ENCODE data around the gene IL11RA. TPM values are rescaled to one million over a fixed set of nuclear protein-coding genes. Genes with fewer than 3 reads are reported as not detected.

The IL11RA gene
- total RNA-seq, 1 donor from 2014 or later, result 61.4 TPM

GRCh38 chr9:34662526-34663302 is 10.7 kb downstream of the IL11RA start, which contains the start of gene CCL27:
CCL27 (minus strand) TSS chr9:34662657; CDS start chr9:34662633, 24 bp downstream.
- H3K27ac Mint-ChIP-seq (ENCODE audit: unreplicated experiment), result no peak within 1 kb of the TSS
- H3K36me3 Mint-ChIP-seq (ENCODE audit: low read depth, unreplicated experiment), result peaks cover 14% of the 10 kb centered on the region
- no peak for DNase-seq (ENCODE audit: low spot score)
- H3K9me3 Mint-ChIP-seq (ENCODE audit: unreplicated experiment), result no peaks in the 10 kb centered on the region
- no peak for TF ChIP-seq CTCF (IDR thresholded peaks at IDR 0.05; ENCODE audit: unreplicated experiment)
- peaks cover 15% of the 10 kb centered on the region for H3K27me3 Mint-ChIP-seq (ENCODE audit: unreplicated experiment)
- H3K4me1 Mint-ChIP-seq (ENCODE audit: unreplicated experiment), result peaks cover 23% of the 10 kb centered on the region
- peak within 1 kb of the TSS; percentile 65 for H3K4me3 Mint-ChIP-seq (ENCODE audit: unreplicated experiment)

DNA sequence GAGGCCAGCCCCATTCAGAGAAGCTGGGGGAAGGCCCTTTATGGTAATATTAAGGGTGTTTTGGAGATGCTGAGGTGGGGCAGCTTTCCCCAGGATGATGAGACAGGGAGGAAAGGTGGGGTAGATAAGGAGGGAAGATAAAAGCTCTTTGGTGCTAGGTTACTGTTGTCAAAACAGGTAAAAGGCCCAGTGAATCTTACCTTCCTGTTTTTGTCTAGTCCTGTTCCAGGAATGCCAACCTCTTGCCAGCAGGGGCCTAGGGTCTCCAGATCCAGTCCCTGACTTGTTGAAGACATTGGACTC is 11.3 kb downstream of the IL11RA start:
- peaks cover 14% of the 10 kb centered on the region for H3K36me3 Mint-ChIP-seq (ENCODE audit: low read depth, unreplicated experiment)
- H3K9me3 Mint-ChIP-seq (ENCODE audit: unreplicated experiment), result no peaks in the 10 kb centered on the region
- no peak for TF ChIP-seq CTCF (IDR thresholded peaks at IDR 0.05; ENCODE audit: unreplicated experiment)
- peaks cover 23% of the 10 kb centered on the region for H3K4me1 Mint-ChIP-seq (ENCODE audit: unreplicated experiment)
- no peak overlapping the region for H3K4me3 Mint-ChIP-seq (ENCODE audit: unreplicated experiment)
- peaks cover 15% of the 10 kb centered on the region for H3K27me3 Mint-ChIP-seq (ENCODE audit: unreplicated experiment)
- no peak overlapping the region for H3K27ac Mint-ChIP-seq (ENCODE audit: unreplicated experiment)
- DNase-seq (ENCODE audit: low spot score), result no peak

DNA sequence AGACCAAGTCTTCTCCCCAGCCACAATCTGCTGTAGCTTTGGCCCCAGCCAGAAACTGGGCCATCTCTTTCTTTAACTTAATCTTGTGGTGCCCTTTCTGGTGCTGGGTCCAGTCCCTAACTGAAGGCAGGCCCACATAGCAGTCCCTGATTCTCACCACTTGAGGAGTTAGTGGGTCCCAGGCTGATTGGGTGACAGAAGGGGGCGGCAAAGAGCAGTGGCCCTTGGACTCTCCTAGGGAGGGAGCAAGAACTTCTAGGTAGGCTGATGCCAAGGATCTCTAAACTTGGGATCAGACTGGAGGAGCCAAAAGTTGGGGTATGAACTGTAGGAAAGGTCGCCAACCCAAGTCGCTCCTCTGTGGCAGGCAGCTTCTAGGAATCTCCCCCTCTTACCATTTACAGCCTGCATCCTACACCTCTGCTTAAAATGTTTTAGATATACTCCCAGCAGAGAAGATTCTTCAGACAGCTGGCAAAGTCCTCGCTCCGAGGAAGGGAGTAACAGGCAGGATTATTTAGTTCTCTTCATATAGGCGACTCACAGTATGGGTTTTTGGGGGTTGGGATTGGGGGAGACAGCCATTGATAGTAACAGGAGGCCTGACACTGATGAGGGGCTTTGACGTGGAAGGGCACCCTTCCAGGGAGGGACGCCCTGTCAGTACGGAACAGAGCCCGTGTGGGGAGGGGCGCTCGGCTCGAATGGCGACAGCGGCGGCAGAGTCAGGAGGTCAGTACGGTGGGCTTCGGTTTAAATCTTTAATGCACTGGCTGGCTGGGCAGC is 12.5 kb downstream of the IL11RA start:
- H3K27me3 Mint-ChIP-seq (ENCODE audit: unreplicated experiment), result peaks cover 11% of the 10 kb centered on the region
- H3K9me3 Mint-ChIP-seq (ENCODE audit: unreplicated experiment), result peaks cover 4% of the 10 kb centered on the region
- H3K27ac Mint-ChIP-seq (ENCODE audit: unreplicated experiment), result peak overlapping the region; percentile 55
- H3K4me1 Mint-ChIP-seq (ENCODE audit: unreplicated experiment), result peaks cover 23% of the 10 kb centered on the region
- TF ChIP-seq CTCF (IDR thresholded peaks at IDR 0.05; ENCODE audit: unreplicated experiment), result peak; percentile 58
- peaks cover 23% of the 10 kb centered on the region for H3K36me3 Mint-ChIP-seq (ENCODE audit: low read depth, unreplicated experiment)
- DNase-seq (ENCODE audit: low spot score), result peak; percentile 87
- H3K4me3 Mint-ChIP-seq (ENCODE audit: unreplicated experiment), result peak overlapping the region; percentile 92

DNA sequence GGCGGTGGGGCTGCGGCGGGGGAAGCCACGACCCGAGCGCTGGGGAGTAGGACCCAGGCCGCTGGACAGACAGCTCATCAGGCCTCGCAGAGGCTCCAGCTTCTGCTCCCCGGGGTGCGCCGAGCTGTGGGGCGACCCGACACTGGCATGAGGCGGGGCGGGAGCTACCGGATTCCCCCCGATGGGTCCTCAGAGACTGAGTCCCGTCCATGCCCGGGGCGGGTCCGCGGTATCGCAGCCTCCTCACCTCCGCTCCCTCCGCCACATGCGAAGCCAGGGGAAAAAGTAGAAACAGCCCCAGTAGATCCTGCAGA is 13.0 kb downstream of the IL11RA start:
- Mint-ChIP-seq H3K9me3 (ENCODE audit: unreplicated experiment) (peaks cover 4% of the 10 kb centered on the region), H3K36me3 (ENCODE audit: low read depth, unreplicated experiment) (peaks cover 28% of the 10 kb centered on the region), H3K4me1 (ENCODE audit: unreplicated experiment) (peaks cover 23% of the 10 kb centered on the region), H3K27me3 (ENCODE audit: unreplicated experiment) (peaks cover 11% of the 10 kb centered on the region), H3K4me3 (ENCODE audit: unreplicated experiment) (peak overlapping the region; percentile 92), H3K27ac (ENCODE audit: unreplicated experiment) (no peak overlapping the region)
- DNase-seq (ENCODE audit: low spot score), result no peak
- no peak for TF ChIP-seq CTCF (IDR thresholded peaks at IDR 0.05; ENCODE audit: unreplicated experiment)
